Measurements from ENCODE around the gene PTPRN2.
"Not testable (repeated sequence)": the region's sequence is repeated elsewhere in the genome, so short reads cannot be mapped to it uniquely, and the experiment has no call there.

The PTPRN2 gene

GRCh38 chr7:157998884-157999552 lies 588.6 kb downstream of the PTPRN2 start:
- no peak for FAIRE-seq

- FAIRE-seq = no peak
Measured at GRCh38 chr7:157997471-157997870, 590.2 kb downstream of the PTPRN2 start.

GRCh38 chr7:157997080-157997440 lies 590.6 kb downstream of the PTPRN2 start:
- FAIRE-seq = no peak

- no peak for FAIRE-seq
Measured at GRCh38 chr7:157996359-157997079, 591.1 kb downstream of the PTPRN2 start.

- FAIRE-seq = no peak
Measured at GRCh38 chr7:157995815-157996214, 591.8 kb downstream of the PTPRN2 start.

GRCh38 chr7:157994319-157994718 lies 593.3 kb downstream of the PTPRN2 start:
- FAIRE-seq = no peak

GRCh38 chr7:157993406-157994105 lies 594.1 kb downstream of the PTPRN2 start:
- no peak for FAIRE-seq

- FAIRE-seq = no peak
Measured at GRCh38 chr7:157992511-157993160, 595.0 kb downstream of the PTPRN2 start.

GRCh38 chr7:157991761-157992160 lies 595.9 kb downstream of the PTPRN2 start:
- FAIRE-seq = no peak

- FAIRE-seq = no peak
Measured at GRCh38 chr7:157991351-157991750, 596.3 kb downstream of the PTPRN2 start.

GRCh38 chr7:157990881-157991250 lies 596.8 kb downstream of the PTPRN2 start:
- no peak for FAIRE-seq

GRCh38 chr7:157990226-157990880 lies 597.3 kb downstream of the PTPRN2 start:
- no peak for FAIRE-seq

- FAIRE-seq = no peak
Measured at GRCh38 chr7:157989589-157989988, 598.0 kb downstream of the PTPRN2 start.

GRCh38 chr7:157987906-157988305 lies 599.7 kb downstream of the PTPRN2 start:
- no peak for FAIRE-seq

GRCh38 chr7:157986051-157986450 lies 601.6 kb downstream of the PTPRN2 start:
- FAIRE-seq = no peak

GRCh38 chr7:157985636-157986035 lies 602.0 kb downstream of the PTPRN2 start:
- FAIRE-seq = no peak

- no peak for FAIRE-seq
Measured at GRCh38 chr7:157984423-157985163, 603.0 kb downstream of the PTPRN2 start.

GRCh38 chr7:157983502-157984422 lies 603.9 kb downstream of the PTPRN2 start:
- FAIRE-seq = no peak

- no peak for FAIRE-seq
Measured at GRCh38 chr7:157981778-157982177, 605.8 kb downstream of the PTPRN2 start.

- FAIRE-seq = no peak
Measured at GRCh38 chr7:157980774-157981173, 606.8 kb downstream of the PTPRN2 start.

GRCh38 chr7:157980341-157980731 lies 607.3 kb downstream of the PTPRN2 start:
- FAIRE-seq = not testable (repeated sequence)
